GM12878 (cell line): ENCODE measurements around the gene KDM6B. TPM values are rescaled to one million over a fixed set of nuclear protein-coding genes. Genes with fewer than 3 reads are reported as not detected.
A peak's percentile ranks its signal among the peaks of the same experiment; 100 is the strongest.

ENCODE experiments used
- ATF7 ChIP-seq: fragments of 450-650 bp; IDR thresholded peaks from 2 replicates; pipeline ENCODE4 v1.6.1; 2016; ENCODE audit warnings: low read depth, mild to moderate bottlenecking
- BHLHE40 ChIP-seq, 2 experiments: fragments of 450-650 bp in 1 of 2; IDR thresholded peaks; 2 replicates each; pipeline ENCODE4 v1.6.1; 2011 to 2017; ENCODE audit warnings: low read depth in 2 of 2, borderline replicate concordance in 1 of 2, improper control_type of control experiment in 1 of 2, low read length in 1 of 2, mild to moderate bottlenecking in 1 of 2
- MEF2A ChIP-seq: IDR thresholded peaks from 2 replicates; pipeline ENCODE4 v1.6.1; 2011; ENCODE audit warnings: low read depth, mild to moderate bottlenecking, low read length, moderate library complexity; ENCODE audit not compliant: insufficient read depth
- TCF12 ChIP-seq: IDR thresholded peaks from 2 replicates; pipeline ENCODE4 v1.6.1; 2011; ENCODE audit warnings: low read depth, mild to moderate bottlenecking, low read length
- polyA plus RNA-seq, 11 experiments: library from polyadenylated mRNA; depleted of rRNA in 4 of 11; unstranded in 6 of 11; stranded (reverse) in 5 of 11; fragments of >200 nt; fragmentation: Nextera tagmentation in 4 of 11; fragmentation: Illumina TruSeq in 1 of 11; extraction: Ambion mirVana in 4 of 11; extraction: Trizol in 1 of 11; gene quantifications; 1 replicate in 1 of 11; 2 replicates in 10 of 11; pipeline versions ENCODE4 v1.2.1 to v1.2.3, GENCODE V29; 2011 to 2016; ENCODE audit warnings: inconsistent platforms in 2 of 11, missing spikeins in 2 of 11, low read depth in 1 of 11
- total RNA-seq, 4 experiments: library from RNA; depleted of rRNA in 3 of 4; stranded (reverse); fragments of >200 nt in 3 of 4; fragmentation: Illumina TruSeq in 1 of 4; extraction: Trizol in 1 of 4; gene quantifications; 2 replicates each; pipeline versions ENCODE4 v1.2.1 to v1.2.3, GENCODE V29; 2013 to 2021
- TF ChIP-seq, protein P1 (sequence below): fragments of 450-650 bp; IDR thresholded peaks from 2 replicates; pipeline ENCODE4 v1.6.1; 2017; ENCODE audit warnings: borderline replicate concordance
- TF ChIP-seq, protein P2 (sequence below): fragments of 450-650 bp; IDR thresholded peaks from 2 replicates; pipeline ENCODE4 v1.6.1; 2016; ENCODE audit warnings: mild to moderate bottlenecking
- TF ChIP-seq, protein P3 (sequence below): IDR thresholded peaks from 2 replicates; pipeline ENCODE4 v1.6.1; 2012; ENCODE audit warnings: low read length, inconsistent platforms

Gene KDM6B
- total and polyA plus RNA-seq, 10 of the 15 experiments (the other 5 are each of a cell fraction or from before 2014, with no cell fraction given) = 0.05 to 33.5 (median 2.3) TPM

DNA sequence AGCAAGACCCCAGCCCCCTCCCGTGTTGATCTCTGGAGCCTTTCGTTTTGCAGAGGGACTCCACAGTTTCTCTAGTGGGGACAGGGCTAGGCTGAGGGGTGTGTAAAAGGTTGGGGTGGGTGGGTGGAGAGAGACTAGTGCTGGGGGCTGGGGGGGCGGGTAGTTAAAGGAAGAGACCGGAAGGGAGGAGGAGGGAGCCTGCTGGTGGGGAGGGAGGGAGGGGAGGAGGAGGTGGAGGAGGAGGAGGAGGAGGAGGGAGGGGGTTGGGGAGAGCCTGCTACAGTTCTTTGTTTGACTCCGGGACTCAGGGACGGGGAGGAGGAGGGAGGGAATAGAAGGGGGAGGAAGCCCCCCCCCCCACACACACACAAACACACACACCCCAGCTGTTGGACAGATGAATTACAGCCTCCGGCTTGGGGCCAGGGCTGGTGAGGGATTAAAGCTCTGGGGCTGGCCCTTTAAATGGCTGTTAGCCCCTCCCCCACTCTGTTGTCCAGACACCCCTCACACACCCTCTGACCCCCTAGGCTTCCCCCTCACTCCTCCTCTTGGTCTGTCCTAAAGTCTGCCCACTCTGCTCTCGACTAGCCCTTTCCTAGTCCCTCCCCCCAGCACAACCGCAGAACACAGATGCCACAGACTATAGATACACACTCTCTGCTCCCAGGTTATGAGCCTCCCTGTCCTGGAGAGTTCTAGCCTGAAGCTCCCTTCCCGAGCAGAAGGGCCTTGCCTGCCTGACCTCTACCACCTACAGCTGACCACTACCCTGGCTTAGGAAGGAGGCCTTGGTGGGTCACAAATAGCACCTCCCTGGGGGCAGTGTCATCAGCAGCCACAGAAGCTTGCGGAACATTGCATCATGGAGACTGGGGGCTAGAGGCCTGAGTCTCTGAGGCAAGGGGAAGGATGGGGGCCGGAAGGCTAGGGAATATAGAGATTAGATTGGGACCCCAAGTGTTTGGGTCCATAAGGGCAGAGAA lies 4.4 kb downstream of the KDM6B start (continued):
- TF ChIP-seq, protein P1, sequence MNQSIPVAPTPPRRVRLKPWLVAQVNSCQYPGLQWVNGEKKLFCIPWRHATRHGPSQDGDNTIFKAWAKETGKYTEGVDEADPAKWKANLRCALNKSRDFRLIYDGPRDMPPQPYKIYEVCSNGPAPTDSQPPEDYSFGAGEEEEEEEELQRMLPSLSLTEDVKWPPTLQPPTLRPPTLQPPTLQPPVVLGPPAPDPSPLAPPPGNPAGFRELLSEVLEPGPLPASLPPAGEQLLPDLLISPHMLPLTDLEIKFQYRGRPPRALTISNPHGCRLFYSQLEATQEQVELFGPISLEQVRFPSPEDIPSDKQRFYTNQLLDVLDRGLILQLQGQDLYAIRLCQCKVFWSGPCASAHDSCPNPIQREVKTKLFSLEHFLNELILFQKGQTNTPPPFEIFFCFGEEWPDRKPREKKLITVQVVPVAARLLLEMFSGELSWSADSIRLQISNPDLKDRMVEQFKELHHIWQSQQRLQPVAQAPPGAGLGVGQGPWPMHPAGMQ = no peak
- TF ChIP-seq MEF2A (no peak), ATF7 (0 out of 2 replicates have a peak, but pooled peaks have one; percentile 24), TCF12 (0 out of 2 replicates have a peak, but pooled peaks have one; percentile 57), BHLHE40 (IDR thresholded peaks at IDR 0.05; ENCODE audit: borderline replicate concordance in 1 of 2, low read depth in 2 of 2, low read length in 1 of 2) (0 out of 4 replicates have a peak, but pooled peaks of 1 of the 2 experiments have one; percentile 22)
- TF ChIP-seq, protein P2, sequence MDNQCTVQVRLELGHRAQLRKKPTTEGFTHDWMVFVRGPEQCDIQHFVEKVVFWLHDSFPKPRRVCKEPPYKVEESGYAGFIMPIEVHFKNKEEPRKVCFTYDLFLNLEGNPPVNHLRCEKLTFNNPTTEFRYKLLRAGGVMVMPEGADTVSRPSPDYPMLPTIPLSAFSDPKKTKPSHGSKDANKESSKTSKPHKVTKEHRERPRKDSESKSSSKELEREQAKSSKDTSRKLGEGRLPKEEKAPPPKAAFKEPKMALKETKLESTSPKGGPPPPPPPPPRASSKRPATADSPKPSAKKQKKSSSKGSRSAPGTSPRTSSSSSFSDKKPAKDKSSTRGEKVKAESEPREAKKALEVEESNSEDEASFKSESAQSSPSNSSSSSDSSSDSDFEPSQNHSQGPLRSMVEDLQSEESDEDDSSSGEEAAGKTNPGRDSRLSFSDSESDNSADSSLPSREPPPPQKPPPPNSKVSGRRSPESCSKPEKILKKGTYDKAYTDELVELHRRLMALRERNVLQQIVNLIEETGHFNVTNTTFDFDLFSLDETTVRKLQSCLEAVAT = no peak; the same call in 1 of the 2 replicates
- TF ChIP-seq, protein P3, sequence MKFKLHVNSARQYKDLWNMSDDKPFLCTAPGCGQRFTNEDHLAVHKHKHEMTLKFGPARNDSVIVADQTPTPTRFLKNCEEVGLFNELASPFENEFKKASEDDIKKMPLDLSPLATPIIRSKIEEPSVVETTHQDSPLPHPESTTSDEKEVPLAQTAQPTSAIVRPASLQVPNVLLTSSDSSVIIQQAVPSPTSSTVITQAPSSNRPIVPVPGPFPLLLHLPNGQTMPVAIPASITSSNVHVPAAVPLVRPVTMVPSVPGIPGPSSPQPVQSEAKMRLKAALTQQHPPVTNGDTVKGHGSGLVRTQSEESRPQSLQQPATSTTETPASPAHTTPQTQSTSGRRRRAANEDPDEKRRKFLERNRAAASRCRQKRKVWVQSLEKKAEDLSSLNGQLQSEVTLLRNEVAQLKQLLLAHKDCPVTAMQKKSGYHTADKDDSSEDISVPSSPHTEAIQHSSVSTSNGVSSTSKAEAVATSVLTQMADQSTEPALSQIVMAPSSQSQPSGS = no peak
